HG03060 (cell line): ENCODE measurements around the gene SECISBP2L.

Source experiments
- ATAC-seq: cut with Tn5 transposase; IDR thresholded peaks from one replicate; pipeline ENCODE4 v1.9.1; 2021; ENCODE audit warnings: low read depth, moderate number of reproducible peaks; ENCODE audit not compliant: unreplicated experiment

SECISBP2L gene

DNA sequence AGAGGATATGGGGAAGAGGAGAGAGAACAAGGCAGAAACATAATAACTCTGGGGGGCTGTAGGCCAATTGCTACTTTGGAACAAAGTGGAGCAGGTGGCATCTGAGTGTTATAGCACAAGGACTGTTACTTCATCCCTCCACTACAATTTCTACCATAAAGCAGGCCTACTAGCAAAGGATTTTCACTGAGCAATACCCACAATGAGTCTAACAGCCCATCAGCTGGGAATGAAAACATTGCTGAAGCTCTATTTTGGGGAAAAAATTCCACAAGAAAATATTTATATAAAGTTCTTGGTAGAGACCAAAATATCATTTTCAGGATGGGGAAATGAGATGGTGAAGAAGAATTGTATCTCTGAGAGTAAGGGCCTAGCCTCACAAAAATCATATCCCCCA, 78.9 kb downstream of the SECISBP2L start:
- ATAC-seq = no peak

- ATAC-seq = peak; percentile 70
These were observed 79.5 kb downstream of the SECISBP2L start for GRCh38 chr15:48966595-48967301.

- ATAC-seq = peak; percentile 68
These were observed 80.3 kb downstream of the SECISBP2L start for GRCh38 chr15:48965972-48966371.

- no peak for ATAC-seq
These were observed 81.3 kb downstream of the SECISBP2L start for GRCh38 chr15:48964898-48965297.

DNA sequence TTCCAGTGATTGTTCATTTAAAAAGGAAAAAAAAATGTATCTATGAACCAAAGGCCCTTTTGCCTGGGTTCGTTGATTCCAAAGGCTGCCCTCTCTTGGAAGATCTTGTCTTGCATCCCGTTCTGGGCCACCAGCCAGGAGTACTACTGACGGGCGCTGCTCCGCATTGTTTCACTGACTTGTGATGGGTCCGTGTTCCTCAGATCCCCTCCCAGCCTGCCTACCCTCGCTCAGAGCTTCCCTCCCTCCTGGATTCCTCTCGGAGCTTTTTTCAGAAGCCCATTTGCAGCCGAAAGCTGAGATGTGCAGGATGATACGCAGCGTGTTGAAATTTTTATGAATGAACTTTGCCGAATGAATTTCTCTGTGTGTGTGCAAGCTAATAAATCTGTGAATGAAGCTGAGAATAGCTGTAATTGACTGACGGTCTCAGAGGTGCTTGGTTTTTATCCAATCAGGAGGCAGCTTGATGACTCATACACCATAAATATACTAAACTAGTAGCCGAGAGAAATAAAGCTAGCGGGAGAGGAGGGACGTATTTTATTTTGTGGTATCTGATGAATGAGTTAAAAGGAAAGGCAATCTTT, 82.6 kb downstream of the SECISBP2L start, which contains the start of gene SHC4:
Gene SHC4, minus strand, starts transcription at position 396 of the 590 bp plus-strand sequence. CDS start 904 bp downstream, outside the sequence.
- ATAC-seq = no peak

- no peak for ATAC-seq
These were observed 83.4 kb downstream of the SECISBP2L start for GRCh38 chr15:48962662-48963523.

DNA sequence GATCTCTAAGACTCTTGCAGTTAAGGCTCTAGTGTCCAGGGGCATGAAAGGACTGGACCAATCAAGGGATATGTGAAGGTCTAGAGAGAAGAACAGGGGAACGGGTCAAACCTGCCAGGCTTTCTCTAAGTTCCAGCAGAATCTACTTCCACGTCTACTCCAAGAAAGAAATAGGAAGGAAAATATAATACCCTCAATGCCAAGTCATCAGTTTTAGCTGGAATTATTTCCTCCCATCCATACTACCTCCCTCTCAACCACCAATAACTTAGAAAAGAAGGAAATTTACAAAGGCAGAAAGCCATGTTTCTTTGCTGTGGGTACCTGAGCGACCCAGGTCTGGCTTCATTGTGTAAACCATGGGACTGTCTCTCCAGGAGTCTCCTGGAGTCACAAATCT, 90.3 kb downstream of the SECISBP2L start:
- no peak for ATAC-seq

- no peak for ATAC-seq
These were observed 90.9 kb downstream of the SECISBP2L start for GRCh38 chr15:48955370-48955769.

- no peak for ATAC-seq
These were observed 91.7 kb downstream of the SECISBP2L start for GRCh38 chr15:48954538-48954937.

DNA sequence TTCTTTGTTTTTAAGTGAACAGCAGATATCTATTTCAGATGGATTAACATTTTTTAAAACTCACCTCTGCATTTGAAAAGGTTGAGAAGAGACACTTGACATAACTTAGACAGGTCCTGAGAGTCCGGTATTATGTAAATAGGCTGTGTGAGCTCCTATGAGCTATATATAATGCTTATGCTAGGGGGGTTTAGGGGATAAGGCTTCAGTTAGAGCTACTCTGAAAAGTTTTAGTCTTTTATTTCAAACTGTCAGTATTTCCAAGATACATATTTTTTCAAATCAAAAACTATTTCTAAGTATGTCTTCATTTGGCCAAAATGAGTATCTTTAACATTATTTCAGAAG, 99.4 kb downstream of the SECISBP2L start:
- ATAC-seq = no peak

- no peak for ATAC-seq
These were observed 100.0 kb downstream of the SECISBP2L start for GRCh38 chr15:48946074-48946839.

DNA sequence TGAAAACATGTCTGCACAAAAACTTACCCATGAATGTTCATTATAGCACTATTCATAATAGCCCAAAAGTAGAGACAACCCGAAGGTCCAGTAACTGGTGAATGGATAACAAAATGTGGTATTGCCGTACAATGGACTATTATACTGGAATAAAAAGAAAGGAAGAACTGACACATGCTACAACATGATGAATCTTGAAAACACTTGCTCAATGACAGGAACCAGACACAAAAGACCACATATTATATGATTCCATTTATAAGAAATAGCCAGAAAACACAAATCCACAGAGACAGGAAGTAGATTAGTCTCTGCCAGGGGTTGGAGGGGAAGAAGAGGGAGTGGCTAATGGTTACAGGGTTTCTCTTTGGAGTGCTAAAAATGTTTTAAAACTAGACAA, 100.9 kb downstream of the SECISBP2L start:
- no peak for ATAC-seq

DNA sequence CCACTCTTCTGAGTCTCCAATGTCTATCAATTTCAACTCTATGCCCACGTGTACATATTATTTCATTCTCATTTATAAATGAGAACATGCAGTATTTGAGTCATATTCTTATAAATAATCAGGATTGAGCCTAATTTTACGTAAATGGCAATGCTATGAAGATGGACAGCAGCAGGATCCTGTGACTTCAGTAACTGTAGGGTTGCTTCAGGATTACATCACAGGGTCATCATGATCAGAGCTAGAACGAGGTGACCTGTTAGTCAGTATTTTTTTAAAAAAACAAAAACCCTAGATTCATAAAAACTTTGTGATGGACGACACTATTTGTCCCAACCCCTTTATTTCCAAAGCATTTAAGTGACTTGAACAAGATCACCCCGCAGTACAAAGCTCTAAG, 104.3 kb downstream of the SECISBP2L start:
- no peak for ATAC-seq

DNA sequence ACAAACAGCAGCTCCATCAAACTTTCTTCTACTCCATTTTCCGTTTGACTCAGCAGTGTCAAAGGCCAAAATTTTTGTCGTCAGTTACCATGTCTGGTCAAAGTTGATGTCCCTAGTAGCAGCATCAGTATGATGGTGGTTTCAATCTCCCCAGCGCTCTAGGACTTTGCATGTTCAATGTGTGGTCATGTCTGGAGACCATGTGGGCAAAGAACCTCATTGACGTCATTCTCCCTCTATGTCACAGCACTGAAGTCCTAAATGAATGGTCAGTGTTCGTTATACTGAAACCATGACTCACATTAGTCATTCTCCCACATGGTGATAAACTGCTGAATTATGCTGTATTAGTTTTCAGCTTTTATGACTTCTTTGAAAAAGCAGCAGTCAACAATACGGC, 105.7 kb downstream of the SECISBP2L start:
- peak; percentile 89 for ATAC-seq

DNA sequence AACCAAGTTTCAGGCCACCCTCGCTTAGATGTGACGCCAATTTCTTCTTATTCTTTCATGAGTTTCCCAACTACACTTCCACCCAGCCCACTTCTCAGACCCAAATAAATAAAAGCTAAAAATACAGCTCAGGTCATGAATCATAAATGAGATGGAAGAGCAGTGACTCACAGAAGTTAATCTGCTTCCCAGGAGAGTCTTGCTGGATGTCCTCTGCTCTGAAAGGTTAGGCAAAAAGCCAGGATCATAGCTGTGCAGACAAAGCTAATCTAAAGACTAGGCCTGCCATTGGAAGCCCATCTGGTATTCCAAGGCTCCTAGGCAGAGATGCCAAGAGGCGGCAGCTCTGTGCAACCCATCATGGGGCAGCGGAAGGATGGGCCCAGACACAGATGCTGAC, 106.6 kb downstream of the SECISBP2L start:
- no peak for ATAC-seq
